Gastroesophageal sphincter (tissue), 3 donors: ENCODE results near the gene PES1.

ENCODE experiments used
- CTCF ChIP-seq, 4 experiments: fragments of 200-600 bp in 2 of 4; fragments of 450-650 bp in 2 of 4; sonication (generic) in 1 of 4; IDR thresholded peaks; one replicate each; pipeline ENCODE4 v1.5.1; 2017 to 2019; ENCODE audit warnings: antibody characterized with exemption in 4 of 4, mild to moderate bottlenecking in 2 of 4, moderate library complexity in 2 of 4
- EP300 ChIP-seq: sonication (generic); formaldehyde crosslinking; IDR thresholded peaks from one replicate; pipeline ENCODE4 v1.6.1; 2017; ENCODE audit warnings: antibody characterized with exemption, mild to moderate bottlenecking
- POLR2A ChIP-seq, 2 donors: fragments of 450-650 bp; IDR thresholded peaks; one replicate each; pipeline ENCODE4 v1.6.1; 2017; ENCODE audit warnings: antibody characterized with exemption in 2 of 2, mild to moderate bottlenecking in 2 of 2, moderate library complexity in 1 of 2
- POLR2AphosphoS5 ChIP-seq: sonication (generic); formaldehyde crosslinking; IDR thresholded peaks from one replicate; pipeline ENCODE4 v1.6.1; 2017; ENCODE audit warnings: antibody characterized with exemption

DNA sequence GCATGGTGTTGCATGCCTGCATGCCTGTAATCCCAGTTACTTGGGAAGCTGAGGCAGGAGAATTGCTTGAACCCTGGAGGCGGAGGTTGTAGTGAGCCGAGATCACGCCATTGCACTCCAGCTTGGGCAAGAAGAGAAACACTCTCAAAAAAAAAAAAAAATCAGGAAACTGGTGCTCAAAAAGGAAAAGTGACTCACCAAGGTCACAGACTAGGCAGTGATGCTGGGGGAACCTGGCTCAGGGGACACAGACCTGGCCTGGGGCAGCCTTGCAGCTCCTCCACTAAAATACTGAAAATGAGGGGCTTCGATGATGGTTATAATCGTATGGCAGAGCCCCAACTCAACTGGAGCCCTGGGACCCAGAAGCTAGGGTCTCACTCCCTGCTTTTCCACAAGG, 35.8 kb upstream of the PES1 start:
- TF ChIP-seq POLR2A (IDR thresholded peaks at IDR 0.05), result no peak
- TF ChIP-seq EP300, result no peak
- TF ChIP-seq CTCF (IDR thresholded peaks at IDR 0.05), result no peak
- no peak for TF ChIP-seq POLR2AphosphoS5
